HepG2 (cell line): Measurements from ENCODE around the gene RNF40. TPM values are rescaled to one million over a fixed set of nuclear protein-coding genes. Genes with fewer than 3 reads are reported as not detected.

Source experiments
- ATAC-seq: fragments of 200-7000 bp; cut with Tn5 transposase; 3 replicates; pipeline ENCODE4 v1.9.1; 2020; ENCODE audit warnings: mild to moderate bottlenecking, moderate library complexity
- BruUV-seq: library from RNA; stranded (reverse); fragments of 400-500 nt; replicated peaks from 2 replicates; lab custom pipeline; 2021; lab: Mats Ljungman, UMichigan
- CTCF ChIA-PET: fragments of 300-600 bp; formaldehyde crosslinking; extraction: SDS; loops from one replicate; lab custom pipeline; 2021; ENCODE audit warnings: low total read pairs, inconsistent platforms, low intra/inter-chr PET ratio; lab: Yijun Ruan, JAX
- POLR2A ChIA-PET: fragments of 350-600 bp; sonication (Branson Sonifier 250); formaldehyde crosslinking; loops from one replicate; lab custom pipeline; 2020; ENCODE audit warnings: antibody characterized with exemption, inconsistent platforms; lab: Yijun Ruan, JAX
- DNase-seq: peaks from one replicate; pipeline ENCODE4 v3.0.0-alpha.2; 2015; ENCODE audit warnings: low spot score
- FAIRE-seq: peaks from 3 replicates; lab custom pipeline; 2011; peaks lifted over from hg19 to GRCh38; lab: Jason Lieb, UNC
- H2AFZ ChIP-seq: one replicate; pipeline ENCODE4 v1.6.1; 2011; ENCODE audit warnings: low read length, inconsistent platforms
- H3K27ac ChIP-seq: fragments of 300-600 bp; 3 replicates; pipeline ENCODE4 v1.8.0; 2011; ENCODE audit warnings: mixed run types, mild to moderate bottlenecking, mixed read lengths, low read length, inconsistent platforms; ENCODE audit not compliant: insufficient read depth; ENCODE audit errors: extremely low read length
- H3K27me3 ChIP-seq, 2 experiments: fragments of 200-600 bp in 1 of 2; 2 replicates in 1 of 2; 3 replicates in 1 of 2; pipeline versions ENCODE4 v1.6.0 to v1.8.0; 2011; ENCODE audit warnings: low read length in 2 of 2, mild to moderate bottlenecking in 2 of 2, moderate library complexity in 2 of 2, inconsistent platforms in 1 of 2; ENCODE audit not compliant: insufficient read depth in 2 of 2, control insufficient read depth in 1 of 2
- H3K36me3 ChIP-seq, 2 experiments: fragments of 200-600 bp in 1 of 2; replicated peaks in 1 of 2; 2 replicates in 1 of 2; 3 replicates in 1 of 2; pipeline versions ENCODE4 v1.5.1 to v1.8.0; 2011; ENCODE audit warnings: low read length in 2 of 2, inconsistent platforms in 1 of 2; ENCODE audit not compliant: insufficient read depth in 2 of 2, control insufficient read depth in 1 of 2
- H3K4me1 ChIP-seq: 2 replicates; pipeline ENCODE4 v1.5.1; 2012; ENCODE audit warnings: low read length, inconsistent platforms; ENCODE audit not compliant: insufficient read depth
- H3K4me2 ChIP-seq: 2 replicates; pipeline ENCODE4 v1.6.0; 2011; ENCODE audit warnings: low read depth, low read length, inconsistent platforms
- H3K4me3 ChIP-seq, 3 experiments: fragments of 200-600 bp in 1 of 3; sonication (generic), shearing (Covaris generic) in 1 of 3; replicated peaks in 1 of 3; 2 replicates each; pipeline ENCODE4 v1.5.1; 2011 to 2016; ENCODE audit warnings: low read length in 3 of 3, inconsistent platforms in 2 of 3, low read depth in 2 of 3, mild to moderate bottlenecking in 2 of 3, control low read depth in 1 of 3, mixed read lengths in 1 of 3; ENCODE audit not compliant: insufficient read depth in 1 of 3
- H3K79me2 ChIP-seq: one replicate; pipeline ENCODE4 v1.6.1; 2011; ENCODE audit warnings: low read length, inconsistent platforms; ENCODE audit not compliant: insufficient read depth
- H3K9ac ChIP-seq: 2 replicates; pipeline ENCODE4 v1.6.0; 2011; ENCODE audit warnings: mild to moderate bottlenecking, low read depth, low read length, inconsistent platforms; ENCODE audit not compliant: insufficient read depth
- H3K9me3 ChIP-seq: 2 replicates; pipeline ENCODE4 v1.5.1; 2012; ENCODE audit warnings: mild to moderate bottlenecking, low read length
- H4K20me1 ChIP-seq: 2 replicates; pipeline ENCODE4 v1.6.0; 2011; ENCODE audit warnings: inconsistent platforms, mild to moderate bottlenecking, low read length, moderate library complexity; ENCODE audit not compliant: insufficient read depth
- AHR ChIP-seq: IDR thresholded peaks from 2 replicates; pipeline ENCODE4 v1.6.1; 2018; ENCODE audit warnings: missing genetic modification reagents, missing compliant biosample characterization
- ARNTL ChIP-seq: sonication (generic); formaldehyde crosslinking; IDR thresholded peaks from 2 replicates; pipeline ENCODE4 v1.4.0; 2020; ENCODE audit warnings: mild to moderate bottlenecking, missing genetic modification reagents
- HOXA3 ChIP-seq: sonication (generic); formaldehyde crosslinking; IDR thresholded peaks from 2 replicates; pipeline ENCODE4 v1.5.0; 2020; ENCODE audit warnings: missing genetic modification reagents
- SMARCC2 ChIP-seq: fragments of 450-650 bp; IDR thresholded peaks from 2 replicates; pipeline ENCODE4 v1.6.1; 2017; ENCODE audit warnings: antibody characterized with exemption, mild to moderate bottlenecking
- SOX13 ChIP-seq, 3 experiments: fragments of 450-650 bp in 1 of 3; sonication (generic) in 1 of 3; formaldehyde crosslinking in 1 of 3; IDR thresholded peaks in 2 of 3; conservative IDR thresholded peaks in 1 of 3; 2 replicates each; pipeline versions ENCODE4 v1.5.0 to v1.6.1; 2016 to 2020; ENCODE audit warnings: antibody characterized with exemption in 1 of 3, mild to moderate bottlenecking in 1 of 3, missing compliant biosample characterization in 1 of 3, missing genetic modification reagents in 1 of 3, moderate library complexity in 1 of 3
- SRF ChIP-seq: IDR thresholded peaks from 2 replicates; pipeline ENCODE4 v1.6.1; 2011; ENCODE audit warnings: mild to moderate bottlenecking, low read depth, low read length, moderate library complexity
- YEATS4 ChIP-seq: sonication (generic); formaldehyde crosslinking; IDR thresholded peaks from 2 replicates; pipeline ENCODE4 v1.4.0; 2020; ENCODE audit warnings: missing genetic modification reagents, borderline replicate concordance
- WGBS: methylation state at CpG from one replicate; pipeline ENCODE4 v1.1.6; 2017; ENCODE audit warnings: low lambda C conversion rate; 5-methylcytosine and 5-hydroxymethylcytosine counted together
- in situ Hi-C: cut with HindIII; loops from 2 replicates; pipeline ENCODE4 v1.10.0; 2017; ENCODE audit warnings: low pct_unique_long_range_greater_than_20kb; ENCODE audit not compliant: extremely low pct_ligation_motif_present
- intact Hi-C: fragments of 100-400 bp; cut with micrococcal nuclease; formaldehyde crosslinking; loops from one replicate; pipeline ENCODE4 v1.10.0; 2022; ENCODE audit not compliant: unreplicated experiment
- polyA plus RNA-seq, 8 experiments: library from polyadenylated mRNA; depleted of rRNA in 3 of 8; stranded (reverse) in 7 of 8; unstranded in 1 of 8; fragments of >200 nt; fragmentation: Illumina TruSeq in 4 of 8; extraction: Trizol in 4 of 8; gene quantifications; 2 replicates each; pipeline versions ENCODE4 v1.2.1 to v1.2.3, GENCODE V29; 2011 to 2016; ENCODE audit warnings: low read depth in 4 of 8, missing spikeins in 1 of 8, mixed read lengths in 1 of 8; ENCODE audit not compliant: insufficient read depth in 1 of 8
- total RNA-seq, 5 experiments: library from RNA; depleted of rRNA; stranded (reverse); fragments of >200 nt; fragmentation: Illumina TruSeq; extraction: Trizol; gene quantifications; 2 replicates each; pipeline ENCODE4 v1.2.3, GENCODE V29; 2016; ENCODE audit warnings: low read depth in 1 of 5
- TF ChIP-seq, protein P1 (sequence below): sonication (generic); formaldehyde crosslinking; IDR thresholded peaks from 2 replicates; pipeline ENCODE4 v1.4.0; 2020; ENCODE audit warnings: mild to moderate bottlenecking, missing genetic modification reagents, borderline replicate concordance
- TF ChIP-seq, protein P2 (sequence below): sonication (generic); formaldehyde crosslinking; IDR thresholded peaks from 2 replicates; pipeline ENCODE4 v1.4.0; 2020; ENCODE audit warnings: missing genetic modification reagents, low read depth, mild to moderate bottlenecking, borderline replicate concordance

RNF40 gene
- total and polyA plus RNA-seq, 2 of the 13 experiments (the other 11 are each of a cell fraction or from before 2014, with no cell fraction given) = 84.0 to 85.6 TPM

DNA sequence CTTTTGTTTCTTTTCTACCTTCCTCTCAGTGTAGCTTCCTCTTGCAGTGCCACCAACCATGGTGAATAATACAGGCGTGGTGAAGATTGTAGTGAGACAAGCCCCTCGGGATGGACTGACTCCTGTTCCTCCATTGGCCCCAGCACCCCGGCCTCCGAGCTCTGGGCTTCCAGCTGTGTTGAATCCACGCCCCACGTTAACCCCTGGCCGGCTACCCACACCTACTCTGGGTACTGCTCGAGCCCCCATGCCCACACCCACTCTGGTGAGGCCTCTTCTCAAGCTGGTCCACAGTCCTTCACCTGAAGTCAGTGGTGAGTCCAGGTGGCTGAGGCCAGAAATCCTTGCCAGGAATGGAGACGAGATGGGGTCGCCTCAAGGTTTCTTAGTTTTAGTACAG, 39.2 kb upstream of the RNF40 start:
- in situ Hi-C loops = no loop called here
- ChIA-PET POLR2A (interaction anchor here (1.1 to 1.3 kb wide), 2 partner anchors 15 to 26 kb away, joined by 3 read pairs; no protein-coding TSS in a partner anchor), CTCF (no interaction called here)
- no peak for DNase-seq
- intact Hi-C loops = no loop called here
- TF ChIP-seq, protein P1, sequence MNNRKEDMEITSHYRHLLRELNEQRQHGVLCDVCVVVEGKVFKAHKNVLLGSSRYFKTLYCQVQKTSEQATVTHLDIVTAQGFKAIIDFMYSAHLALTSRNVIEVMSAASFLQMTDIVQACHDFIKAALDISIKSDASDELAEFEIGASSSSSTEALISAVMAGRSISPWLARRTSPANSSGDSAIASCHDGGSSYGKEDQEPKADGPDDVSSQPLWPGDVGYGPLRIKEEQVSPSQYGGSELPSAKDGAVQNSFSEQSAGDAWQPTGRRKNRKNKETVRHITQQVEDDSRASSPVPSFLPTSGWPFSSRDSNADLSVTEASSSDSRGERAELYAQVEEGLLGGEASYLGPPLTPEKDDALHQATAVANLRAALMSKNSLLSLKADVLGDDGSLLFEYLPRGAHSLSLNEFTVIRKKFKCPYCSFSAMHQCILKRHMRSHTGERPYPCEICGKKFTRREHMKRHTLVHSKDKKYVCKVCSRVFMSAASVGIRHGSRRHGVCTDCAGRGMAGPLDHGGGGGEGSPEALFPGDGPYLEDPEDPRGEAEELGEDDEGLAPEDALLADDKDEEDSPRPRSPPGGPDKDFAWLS (CRISPR knock-in tag) = no peak
- TF ChIP-seq AHR (no peak), ARNTL (CRISPR knock-in tag) (no peak), YEATS4 (no peak), HOXA3 (no peak), SMARCC2 (no peak), SOX13 (IDR thresholded peaks at IDR 0.05) (no peak), SOX13 (CRISPR knock-in tag; conservative IDR thresholded peaks at IDR 0.05 in 1 of 2, IDR thresholded peaks at IDR 0.05 in 1 of 2) (no peak), SRF (no peak)
- TF ChIP-seq, protein P2, sequence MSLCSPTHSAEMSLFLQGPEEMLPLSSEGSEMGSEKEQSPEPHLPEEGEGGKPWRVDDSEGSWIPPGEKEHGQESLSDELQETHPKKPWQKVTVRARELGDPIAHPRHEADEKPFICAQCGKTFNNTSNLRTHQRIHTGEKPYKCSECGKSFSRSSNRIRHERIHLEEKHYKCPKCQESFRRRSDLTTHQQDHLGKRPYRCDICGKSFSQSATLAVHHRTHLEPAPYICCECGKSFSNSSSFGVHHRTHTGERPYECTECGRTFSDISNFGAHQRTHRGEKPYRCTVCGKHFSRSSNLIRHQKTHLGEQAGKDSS (CRISPR knock-in tag) = no peak
- Histone ChIP-seq H2AFZ (no peak overlapping the region), H3K9ac (no peak overlapping the region), H3K4me2 (no peak overlapping the region), H3K79me2 (no peaks in the 10 kb centered on the region), H3K27ac (no peak overlapping the region), H3K36me3 (peaks cover 60 to 79% of the 10 kb centered on the region in 2 experiments), H3K27me3 (no peaks in the 10 kb centered on the region), H3K9me3 (no peaks in the 10 kb centered on the region), H3K4me3 (no peak overlapping the region), H3K4me1 (no peaks in the 10 kb centered on the region), H4K20me1 (no peaks in the 10 kb centered on the region; the same call in 1 of the 2 replicates)
- FAIRE-seq = no peak
- ATAC-seq = no peak
- WGBS = 95% methylated on average over 10 of the region's 10 CpGs
- no TSS peak for BruUV-seq
